GM12878 (cell line): Measurements from ENCODE around the gene ERC1. TPM values are rescaled to one million over a fixed set of nuclear protein-coding genes. Genes with fewer than 3 reads are reported as not detected.

Experiments used
- ATAC-seq: fragments of 200-7000 bp; cut with Tn5 transposase; 3 replicates; pipeline ENCODE4 v1.9.1; 2020; ENCODE audit warnings: mild to moderate bottlenecking, moderate library complexity
- BruUV-seq: library from RNA; stranded (reverse); fragments of 400-500 nt; replicated peaks from 2 replicates; lab custom pipeline; 2021; lab: Mats Ljungman, UMichigan
- CTCF ChIA-PET: fragments of 300-600 bp; sonication (Branson Sonifier 250); formaldehyde crosslinking; extraction: SDS; loops from one replicate; lab custom pipeline; 2021; ENCODE audit warnings: inconsistent platforms; lab: Yijun Ruan, JAX
- POLR2A ChIA-PET: fragments of 350-600 bp; formaldehyde crosslinking; extraction: SDS; loops from one replicate; lab custom pipeline; 2021; ENCODE audit warnings: inconsistent platforms; lab: Charles Lee
- RAD21 ChIA-PET: fragments of 300-600 bp; sonication (Branson Sonifier 250); formaldehyde crosslinking; loops from one replicate; lab custom pipeline; 2023; ENCODE audit warnings: antibody characterized with exemption; ENCODE audit not compliant: unreplicated experiment; lab: Charles Lee
- SMC1A ChIA-PET: fragments of 300-600 bp; sonication (Branson Sonifier 250); formaldehyde crosslinking; loops from one replicate; lab custom pipeline; 2023; ENCODE audit not compliant: unreplicated experiment, uncharacterized antibody; lab: Charles Lee
- DNase-seq: peaks from one replicate; pipeline ENCODE4 v3.0.0-alpha.2; 2011; ENCODE audit warnings: low read depth, low spot score
- FAIRE-seq: peaks from 3 replicates; lab custom pipeline; 2011; peaks lifted over from hg19 to GRCh38; lab: Jason Lieb, UNC
- H2AFZ ChIP-seq: 2 replicates; pipeline ENCODE4 v1.6.0; 2011; ENCODE audit warnings: low read depth, low read length, control low read depth; ENCODE audit not compliant: control insufficient read depth
- H3K27ac ChIP-seq: 2 replicates; pipeline ENCODE4 v1.5.1; 2011; ENCODE audit warnings: control low read depth; ENCODE audit not compliant: control insufficient read depth, insufficient read depth
- H3K27me3 ChIP-seq, 2 experiments: replicated peaks in 1 of 2; 2 replicates each; pipeline versions ENCODE4 v1.6.0 to v1.6.1; 2011; ENCODE audit warnings: low read length in 1 of 2; ENCODE audit not compliant: control insufficient read depth in 2 of 2, insufficient read depth in 2 of 2
- H3K36me3 ChIP-seq, 2 experiments: 2 replicates each; pipeline ENCODE4 v1.5.1; 2011; ENCODE audit warnings: low read length in 1 of 2; ENCODE audit not compliant: control insufficient read depth in 2 of 2, insufficient read depth in 2 of 2
- H3K4me1 ChIP-seq: 2 replicates; pipeline ENCODE4 v1.6.1; 2011; ENCODE audit warnings: mild to moderate bottlenecking, low read length, moderate library complexity, mixed read lengths; ENCODE audit not compliant: control insufficient read depth, insufficient read depth
- H3K4me2 ChIP-seq: 2 replicates; pipeline ENCODE4 v1.6.0; 2011; ENCODE audit warnings: control low read depth; ENCODE audit not compliant: control insufficient read depth, insufficient read depth
- H3K4me3 ChIP-seq: fragments of 200-600 bp; sonication (generic); 2 replicates; pipeline ENCODE4 v1.5.1; 2016
- H3K79me2 ChIP-seq: 2 replicates; pipeline ENCODE4 v1.6.0; 2011; ENCODE audit warnings: low read length; ENCODE audit not compliant: control insufficient read depth, insufficient read depth
- H3K9ac ChIP-seq: 2 replicates; pipeline ENCODE4 v1.8.0; 2011; ENCODE audit warnings: low read length, control low read depth, mixed read lengths; ENCODE audit not compliant: control insufficient read depth, insufficient read depth
- H3K9me3 ChIP-seq: replicated peaks from 3 replicates; pipeline ENCODE4 v1.5.1; 2011; ENCODE audit warnings: mild to moderate bottlenecking, low read length; ENCODE audit not compliant: control insufficient read depth, insufficient read depth
- H4K20me1 ChIP-seq: 2 replicates; pipeline ENCODE4 v1.6.0; 2011; ENCODE audit not compliant: control insufficient read depth, insufficient read depth
- BCL11A ChIP-seq: IDR thresholded peaks from 2 replicates; pipeline ENCODE4 v1.6.1; 2011; ENCODE audit warnings: low read depth, low read length
- CEBPZ ChIP-seq: fragments of 150-350 bp; IDR thresholded peaks from 2 replicates; pipeline ENCODE4 v1.6.1; 2016; ENCODE audit warnings: low read depth, low read length
- CREB1 ChIP-seq: IDR thresholded peaks from 2 replicates; pipeline ENCODE4 v1.6.1; 2012; ENCODE audit warnings: low read depth, mild to moderate bottlenecking, inconsistent platforms
- E2F4 ChIP-seq: IDR thresholded peaks from 2 replicates; pipeline ENCODE4 v1.6.1; 2012; ENCODE audit warnings: low read depth, low read length, improper control_type of control experiment
- IKZF1 ChIP-seq: fragments of 450-650 bp; conservative IDR thresholded peaks from 2 replicates; pipeline ENCODE4 v1.6.1; 2017; ENCODE audit warnings: antibody characterized with exemption, mild to moderate bottlenecking
- MEF2A ChIP-seq: IDR thresholded peaks from 2 replicates; pipeline ENCODE4 v1.6.1; 2011; ENCODE audit warnings: low read depth, mild to moderate bottlenecking, low read length, moderate library complexity; ENCODE audit not compliant: insufficient read depth
- MXI1 ChIP-seq: fragments of 150-350 bp; IDR thresholded peaks from 2 replicates; pipeline ENCODE4 v1.6.1; 2011; ENCODE audit warnings: low read depth, mild to moderate bottlenecking, inconsistent platforms, low read length, improper control_type of control experiment
- PAX8 ChIP-seq: fragments of 450-650 bp; IDR thresholded peaks from 2 replicates; pipeline ENCODE4 v1.6.1; 2017; ENCODE audit warnings: mild to moderate bottlenecking, moderate library complexity
- SP1 ChIP-seq: IDR thresholded peaks from one replicate; pipeline ENCODE4 v1.6.1; 2011; ENCODE audit warnings: low read depth, low read length
- STAT1 ChIP-seq: fragments of 450-650 bp; conservative IDR thresholded peaks from 2 replicates; pipeline ENCODE4 v1.6.1; 2014; ENCODE audit warnings: antibody characterized with exemption, mild to moderate bottlenecking
- TARDBP ChIP-seq: IDR thresholded peaks from 2 replicates; pipeline ENCODE4 v1.6.1; 2016; ENCODE audit warnings: borderline replicate concordance
- ZZZ3 ChIP-seq: IDR thresholded peaks from 2 replicates; pipeline ENCODE4 v1.6.1; 2011; ENCODE audit warnings: low read depth; ENCODE audit not compliant: control insufficient read depth, insufficient read length
- WGBS: methylation state at CpG from one replicate; pipeline ENCODE4 v1.1.6; 2016; ENCODE audit warnings: low lambda C conversion rate; ENCODE audit not compliant: insufficient replicate concordance, insufficient coverage; ENCODE audit errors: missing lambda C conversion rate; 5-methylcytosine and 5-hydroxymethylcytosine counted together
- in situ Hi-C: fragments of 300-500 bp; cut with MboI; formaldehyde crosslinking; loops from 9 replicates; pipeline ENCODE4 v1.14.3; 2018; ENCODE audit warnings: mixed read lengths
- intact Hi-C: fragments of 100-400 bp; cut with micrococcal nuclease; formaldehyde crosslinking; loops from one replicate; pipeline ENCODE4 v1.14.2; 2022; ENCODE audit not compliant: unreplicated experiment
- polyA plus RNA-seq, 11 experiments: library from polyadenylated mRNA; depleted of rRNA in 4 of 11; unstranded in 6 of 11; stranded (reverse) in 5 of 11; fragments of >200 nt; fragmentation: Nextera tagmentation in 4 of 11; fragmentation: Illumina TruSeq in 1 of 11; extraction: Ambion mirVana in 4 of 11; extraction: Trizol in 1 of 11; gene quantifications; 1 replicate in 1 of 11; 2 replicates in 10 of 11; pipeline versions ENCODE4 v1.2.1 to v1.2.3, GENCODE V29; 2011 to 2016; ENCODE audit warnings: inconsistent platforms in 2 of 11, missing spikeins in 2 of 11, low read depth in 1 of 11
- total RNA-seq, 4 experiments: library from RNA; depleted of rRNA in 3 of 4; stranded (reverse); fragments of >200 nt in 3 of 4; fragmentation: Illumina TruSeq in 1 of 4; extraction: Trizol in 1 of 4; gene quantifications; 2 replicates each; pipeline versions ENCODE4 v1.2.1 to v1.2.3, GENCODE V29; 2013 to 2021
- TF ChIP-seq, protein P1 (sequence below): fragments of 450-650 bp; IDR thresholded peaks from 2 replicates; pipeline ENCODE4 v1.6.1; 2017; ENCODE audit warnings: borderline replicate concordance

The ERC1 gene
- total and polyA plus RNA-seq, 10 of the 15 experiments (the other 5 are each of a cell fraction or from before 2014, with no cell fraction given): 0.75 to 8.0 (median 5.0) TPM

GRCh38 chr12:1401891-1402290, 410.9 kb downstream of the ERC1 start:
- Histone ChIP-seq H3K36me3 (no peaks in the 10 kb centered on the region), H3K79me2 (no peaks in the 10 kb centered on the region), H3K9me3 (no peaks in the 10 kb centered on the region), H3K4me3 (no peak overlapping the region), H4K20me1 (no peaks in the 10 kb centered on the region), H3K9ac (no peak overlapping the region), H2AFZ (no peak overlapping the region), H3K27ac (no peak overlapping the region), H3K4me2 (no peak overlapping the region), H3K4me1 (no peaks in the 10 kb centered on the region), H3K27me3 (no peaks in the 10 kb centered on the region)
- DNase-seq: no peak
- BruUV-seq: no TSS peak
- TF ChIP-seq, protein P1, sequence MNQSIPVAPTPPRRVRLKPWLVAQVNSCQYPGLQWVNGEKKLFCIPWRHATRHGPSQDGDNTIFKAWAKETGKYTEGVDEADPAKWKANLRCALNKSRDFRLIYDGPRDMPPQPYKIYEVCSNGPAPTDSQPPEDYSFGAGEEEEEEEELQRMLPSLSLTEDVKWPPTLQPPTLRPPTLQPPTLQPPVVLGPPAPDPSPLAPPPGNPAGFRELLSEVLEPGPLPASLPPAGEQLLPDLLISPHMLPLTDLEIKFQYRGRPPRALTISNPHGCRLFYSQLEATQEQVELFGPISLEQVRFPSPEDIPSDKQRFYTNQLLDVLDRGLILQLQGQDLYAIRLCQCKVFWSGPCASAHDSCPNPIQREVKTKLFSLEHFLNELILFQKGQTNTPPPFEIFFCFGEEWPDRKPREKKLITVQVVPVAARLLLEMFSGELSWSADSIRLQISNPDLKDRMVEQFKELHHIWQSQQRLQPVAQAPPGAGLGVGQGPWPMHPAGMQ: no peak
- TF ChIP-seq PAX8 (no peak), CEBPZ (no peak), CREB1 (no peak), ZZZ3 (no peak), E2F4 (no peak), TARDBP (no peak), BCL11A (no peak), MEF2A (no peak), STAT1 (no peak), MXI1 (no peak), IKZF1 (no peak), SP1 (no peak)
- CTCF ChIA-PET: interaction anchor here (0.6 to 1.9 kb wide), 2 partner anchors 145 to 284 kb away, joined by 3 to 7 read pairs; no protein-coding TSS in a partner anchor
- POLR2A ChIA-PET: no interaction called here
- SMC1A ChIA-PET: interaction anchor here (1.3 to 2.3 kb wide), 2 partner anchors 11 to 133 kb away, joined by 3 to 6 read pairs; no protein-coding TSS in a partner anchor
- RAD21 ChIA-PET: no interaction called here
- 95% methylated on average over 3 of the region's 3 CpGs for WGBS
- no peak for ATAC-seq
- in situ Hi-C loops (no loop called here), intact Hi-C loops (no loop called here)
- FAIRE-seq: no peak
